SK-N-SH (cell line): ENCODE measurements around the gene CILP. TPM values are rescaled to one million over a fixed set of nuclear protein-coding genes. Genes with fewer than 3 reads are reported as not detected.

ENCODE experiments used
- CTCF ChIA-PET: fragments of 300-600, 350-600 bp; formaldehyde crosslinking; extraction: SDS; loops from one replicate; lab custom pipeline; 2021; lab: Yijun Ruan, JAX
- POLR2A ChIA-PET: fragments of 350-600 bp; sonication (Branson Sonifier 250); formaldehyde crosslinking; extraction: SDS; loops from one replicate; lab custom pipeline; 2020; ENCODE audit warnings: antibody characterized with exemption, inconsistent platforms; lab: Yijun Ruan, JAX
- DNase-seq: peaks from one replicate; pipeline ENCODE4 v3.0.0; 2012
- H2AFZ ChIP-seq: fragments of 200-600 bp; sonication (generic); 2 replicates; pipeline ENCODE4 v1.8.1; 2016; ENCODE audit warnings: antibody characterized with exemption, mild to moderate bottlenecking, low read depth
- H3F3A ChIP-seq: fragments of 200-600 bp; sonication (generic); replicated peaks from 2 replicates; pipeline ENCODE3; 2016; ENCODE audit warnings: antibody characterized with exemption, mild to moderate bottlenecking; ENCODE audit not compliant: insufficient read depth
- H3K27ac ChIP-seq, 2 experiments: fragments of 200-500 bp in 1 of 2; fragments of 200-600 bp in 1 of 2; sonication (Bioruptor generic) in 1 of 2; sonication (generic), shearing (Covaris generic) in 1 of 2; 2 replicates each; pipeline versions ENCODE4 v1.5.1 to v1.6.1; 2014 to 2016; ENCODE audit warnings: low read depth in 2 of 2, inconsistent platforms in 1 of 2, low read length in 1 of 2, mild to moderate bottlenecking in 1 of 2, mixed read lengths in 1 of 2
- H3K27me3 ChIP-seq: fragments of 200-600 bp; sonication (generic), shearing (Covaris generic); 2 replicates; pipeline ENCODE4 v1.6.1; 2016; ENCODE audit warnings: mixed run types; ENCODE audit not compliant: insufficient read depth
- H3K36me3 ChIP-seq, 2 experiments: fragments of 200-500 bp in 1 of 2; fragments of 200-600 bp in 1 of 2; sonication (Bioruptor generic) in 1 of 2; sonication (generic) in 1 of 2; replicated peaks in 1 of 2; 2 replicates each; pipeline versions ENCODE3 to v1.5.1; 2014 to 2016; ENCODE audit warnings: low read length in 1 of 2, mild to moderate bottlenecking in 1 of 2; ENCODE audit not compliant: insufficient read depth in 2 of 2, control insufficient read depth in 1 of 2
- H3K4me1 ChIP-seq, 2 experiments: fragments of 200-500 bp in 1 of 2; fragments of 200-600 bp in 1 of 2; sonication (Bioruptor generic) in 1 of 2; sonication (generic), shearing (Covaris generic) in 1 of 2; 2 replicates each; pipeline versions ENCODE4 v1.5.1 to v1.6.1; 2014 to 2016; ENCODE audit warnings: low read depth in 1 of 2, low read length in 1 of 2, mixed run types in 1 of 2; ENCODE audit not compliant: insufficient read depth in 2 of 2, control insufficient read depth in 1 of 2
- H3K4me2 ChIP-seq: fragments of 200-600 bp; sonication (generic), shearing (Covaris generic); 2 replicates; pipeline ENCODE4 v1.6.1; 2017; ENCODE audit warnings: mixed run types
- H3K4me3 ChIP-seq, 2 experiments: fragments of 200-500 bp in 1 of 2; fragments of 200-600 bp in 1 of 2; sonication (Bioruptor generic) in 1 of 2; sonication (generic), shearing (Covaris generic) in 1 of 2; 2 replicates each; pipeline versions ENCODE4 v1.5.1 to v1.8.1; 2014 to 2016; ENCODE audit warnings: low read depth in 2 of 2, inconsistent platforms in 1 of 2, low read length in 1 of 2, mild to moderate bottlenecking in 1 of 2, mixed read lengths in 1 of 2, moderate library complexity in 1 of 2
- H3K79me2 ChIP-seq: fragments of 200-600 bp; sonication (generic); 2 replicates; pipeline ENCODE4 v1.8.1; 2017; ENCODE audit warnings: mild to moderate bottlenecking; ENCODE audit not compliant: insufficient read depth
- H3K9ac ChIP-seq: fragments of 200-600 bp; sonication (generic); 2 replicates; pipeline ENCODE4 v1.6.1; 2017; ENCODE audit warnings: mixed run types
- H3K9me2 ChIP-seq: fragments of 200-600 bp; sonication (generic); 2 replicates; pipeline ENCODE4 v1.6.1; 2017; ENCODE audit warnings: mixed run types
- H3K9me3 ChIP-seq: fragments of 200-600 bp; sonication (generic); 2 replicates; pipeline ENCODE4 v1.6.1; 2017; ENCODE audit warnings: mixed run types, mild to moderate bottlenecking, moderate library complexity
- H4K20me1 ChIP-seq: fragments of 200-600 bp; sonication (generic); 2 replicates; pipeline ENCODE4 v1.6.1; 2017; ENCODE audit warnings: mild to moderate bottlenecking, mixed run types; ENCODE audit not compliant: insufficient read depth
- CHD2 ChIP-seq: fragments of 150-350 bp; IDR thresholded peaks from 2 replicates; pipeline ENCODE4 v1.6.1; 2018; ENCODE audit warnings: low read length; ENCODE audit not compliant: partially characterized antibody
- FOSL2 ChIP-seq: IDR thresholded peaks from 2 replicates; pipeline ENCODE4 v1.4.0; 2012; ENCODE audit warnings: low read depth, mild to moderate bottlenecking, moderate library complexity, borderline replicate concordance
- FOXJ3 ChIP-seq: sonication (generic); formaldehyde crosslinking; IDR thresholded peaks from 2 replicates; pipeline ENCODE4 v1.5.1; 2020; ENCODE audit warnings: mild to moderate bottlenecking, missing genetic modification reagents
- GATA2 ChIP-seq: sonication (generic); formaldehyde crosslinking; IDR thresholded peaks from 2 replicates; pipeline ENCODE4 v1.5.0; 2020; ENCODE audit warnings: mild to moderate bottlenecking, missing genetic modification reagents
- JUND ChIP-seq: IDR thresholded peaks from 2 replicates; pipeline ENCODE4 v1.4.0; 2012
- MXI1 ChIP-seq: IDR thresholded peaks from 2 replicates; pipeline ENCODE4 v1.6.1; 2012; ENCODE audit warnings: mild to moderate bottlenecking, low read depth, low read length, improper control_type of control experiment
- NFIC ChIP-seq: IDR thresholded peaks from 2 replicates; pipeline ENCODE4 v1.4.0; 2012; ENCODE audit warnings: borderline replicate concordance
- NRF1 ChIP-seq: IDR thresholded peaks from 2 replicates; pipeline ENCODE4 v1.6.1; 2012; ENCODE audit warnings: low read depth, mild to moderate bottlenecking, low read length
- PBX3 ChIP-seq: IDR thresholded peaks from 2 replicates; pipeline ENCODE4; 2012
- RCOR1 ChIP-seq: fragments of 150-350 bp; IDR thresholded peaks from 2 replicates; pipeline ENCODE4 v1.6.1; 2017; ENCODE audit warnings: antibody characterized with exemption, low read length
- REST ChIP-seq: IDR thresholded peaks from 2 replicates; pipeline ENCODE4 v1.6.1; 2012; ENCODE audit warnings: mild to moderate bottlenecking, low read depth, low read length, moderate library complexity
- RXRA ChIP-seq: IDR thresholded peaks from 2 replicates; pipeline ENCODE4 v1.4.0; 2012; ENCODE audit warnings: low read depth, mild to moderate bottlenecking, borderline replicate concordance
- SIN3A ChIP-seq: IDR thresholded peaks from 2 replicates; pipeline ENCODE4 v1.6.1; 2012; ENCODE audit warnings: low read depth, mild to moderate bottlenecking, low read length, moderate library complexity, borderline replicate concordance
- TAF1 ChIP-seq: IDR thresholded peaks from 2 replicates; pipeline ENCODE4 v1.6.1; 2012; ENCODE audit warnings: low read depth, mild to moderate bottlenecking, low read length, moderate library complexity, borderline replicate concordance
- YY1 ChIP-seq: IDR thresholded peaks from 2 replicates; pipeline ENCODE4 v1.4.0; 2012; ENCODE audit warnings: low read depth, mild to moderate bottlenecking
- WGBS: methylation state at CpG from one replicate; pipeline ENCODE4 v1.1.6; 2017; ENCODE audit warnings: low lambda C conversion rate; 5-methylcytosine and 5-hydroxymethylcytosine counted together
- polyA plus RNA-seq, 3 experiments: library from polyadenylated mRNA; depleted of rRNA; stranded (reverse); fragments of >200 nt; gene quantifications; 2 replicates each; pipeline ENCODE4 v1.2.3, GENCODE V29; 2012
- TF ChIP-seq, protein P1 (sequence below): fragments of 200-600 bp; sonication (generic); IDR thresholded peaks from 2 replicates; pipeline ENCODE4 v1.6.1; 2017; ENCODE audit warnings: antibody characterized with exemption, mild to moderate bottlenecking, moderate library complexity
- TF ChIP-seq, protein P2 (sequence below): fragments of 150-350 bp; IDR thresholded peaks from 2 replicates; pipeline ENCODE4 v1.6.1; 2016; ENCODE audit warnings: mild to moderate bottlenecking, low read depth, low read length
- TF ChIP-seq, protein P3 (sequence below): IDR thresholded peaks from 2 replicates; pipeline ENCODE4 v1.4.0; 2012; ENCODE audit warnings: low read depth, borderline replicate concordance

Gene CILP
- polyA plus RNA-seq, 1 of the 3 experiments (the other 2 are of a cell fraction), result 0.03 TPM

- H3K4me1 ChIP-seq, result no peaks in the 10 kb centered on the region
- H3K27ac ChIP-seq, result no peak overlapping the region
- ChIA-PET CTCF (no interaction called here), POLR2A (interaction anchor here (1.1 kb wide), 1 partner anchor 11 kb away, joined by 3 read pairs; no protein-coding TSS in a partner anchor)
- WGBS, result 93% methylated on average over 5 of the region's 5 CpGs
- H3K9ac ChIP-seq, result no peak overlapping the region
- no peaks in the 10 kb centered on the region for H3F3A ChIP-seq
- H4K20me1 ChIP-seq, result 0 out of 2 replicates have a peak, but pooled peaks cover 1% of the 10 kb centered on the region
- no peak for DNase-seq
- H2AFZ ChIP-seq, result no peak overlapping the region
- no peaks in the 10 kb centered on the region for H3K9me2 ChIP-seq
- TF ChIP-seq MXI1, result no peak
- TF ChIP-seq NRF1, result no peak
- TF ChIP-seq JUND, result no peak
- no peak for TF ChIP-seq NFIC
- TF ChIP-seq YY1, result no peak
- TF ChIP-seq RCOR1, result no peak
- TF ChIP-seq GATA2 (CRISPR knock-in tag), result no peak
- no peak for TF ChIP-seq CHD2
- no peak for TF ChIP-seq SIN3A
- TF ChIP-seq, protein P1, sequence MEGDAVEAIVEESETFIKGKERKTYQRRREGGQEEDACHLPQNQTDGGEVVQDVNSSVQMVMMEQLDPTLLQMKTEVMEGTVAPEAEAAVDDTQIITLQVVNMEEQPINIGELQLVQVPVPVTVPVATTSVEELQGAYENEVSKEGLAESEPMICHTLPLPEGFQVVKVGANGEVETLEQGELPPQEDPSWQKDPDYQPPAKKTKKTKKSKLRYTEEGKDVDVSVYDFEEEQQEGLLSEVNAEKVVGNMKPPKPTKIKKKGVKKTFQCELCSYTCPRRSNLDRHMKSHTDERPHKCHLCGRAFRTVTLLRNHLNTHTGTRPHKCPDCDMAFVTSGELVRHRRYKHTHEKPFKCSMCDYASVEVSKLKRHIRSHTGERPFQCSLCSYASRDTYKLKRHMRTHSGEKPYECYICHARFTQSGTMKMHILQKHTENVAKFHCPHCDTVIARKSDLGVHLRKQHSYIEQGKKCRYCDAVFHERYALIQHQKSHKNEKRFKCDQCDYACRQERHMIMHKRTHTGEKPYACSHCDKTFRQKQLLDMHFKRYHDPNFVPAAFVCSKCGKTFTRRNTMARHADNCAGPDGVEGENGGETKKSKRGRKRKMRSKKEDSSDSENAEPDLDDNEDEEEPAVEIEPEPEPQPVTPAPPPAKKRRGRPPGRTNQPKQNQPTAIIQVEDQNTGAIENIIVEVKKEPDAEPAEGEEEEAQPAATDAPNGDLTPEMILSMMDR, result no peak
- no peak for TF ChIP-seq RXRA
- no peak for TF ChIP-seq TAF1
- no peak for TF ChIP-seq REST
- TF ChIP-seq, protein P2, sequence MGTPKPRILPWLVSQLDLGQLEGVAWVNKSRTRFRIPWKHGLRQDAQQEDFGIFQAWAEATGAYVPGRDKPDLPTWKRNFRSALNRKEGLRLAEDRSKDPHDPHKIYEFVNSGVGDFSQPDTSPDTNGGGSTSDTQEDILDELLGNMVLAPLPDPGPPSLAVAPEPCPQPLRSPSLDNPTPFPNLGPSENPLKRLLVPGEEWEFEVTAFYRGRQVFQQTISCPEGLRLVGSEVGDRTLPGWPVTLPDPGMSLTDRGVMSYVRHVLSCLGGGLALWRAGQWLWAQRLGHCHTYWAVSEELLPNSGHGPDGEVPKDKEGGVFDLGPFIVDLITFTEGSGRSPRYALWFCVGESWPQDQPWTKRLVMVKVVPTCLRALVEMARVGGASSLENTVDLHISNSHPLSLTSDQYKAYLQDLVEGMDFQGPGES, result no peak
- TF ChIP-seq PBX3, result no peak
- TF ChIP-seq FOSL2, result no peak
- TF ChIP-seq, protein P3, sequence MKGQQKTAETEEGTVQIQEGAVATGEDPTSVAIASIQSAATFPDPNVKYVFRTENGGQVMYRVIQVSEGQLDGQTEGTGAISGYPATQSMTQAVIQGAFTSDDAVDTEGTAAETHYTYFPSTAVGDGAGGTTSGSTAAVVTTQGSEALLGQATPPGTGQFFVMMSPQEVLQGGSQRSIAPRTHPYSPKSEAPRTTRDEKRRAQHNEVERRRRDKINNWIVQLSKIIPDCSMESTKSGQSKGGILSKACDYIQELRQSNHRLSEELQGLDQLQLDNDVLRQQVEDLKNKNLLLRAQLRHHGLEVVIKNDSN, result no peak
- TF ChIP-seq FOXJ3 (CRISPR knock-in tag), result no peak
- H3K9me3 ChIP-seq, result no peaks in the 10 kb centered on the region
- no peak overlapping the region for H3K4me2 ChIP-seq
- H3K36me3 ChIP-seq, result peaks cover 29 to 71% of the 10 kb centered on the region in 2 experiments
- H3K27me3 ChIP-seq, result no peaks in the 10 kb centered on the region
- no peak overlapping the region for H3K4me3 ChIP-seq
- H3K79me2 ChIP-seq, result peaks cover 78% of the 10 kb centered on the region
Measured at GRCh38 chr15:65174509-65174908, 36.8 kb downstream of the CILP start.
